ENCODE results near the gene TTLL11.

The TTLL11 gene

GRCh38 chr9:121773954-121774714 lies 319.0 kb downstream of the TTLL11 start:
- TF ChIP-seq CTCF (conservative IDR thresholded peaks at IDR 0.05; ENCODE audit: low read depth): no peak
- ChIA-PET POLR2A (ENCODE audit: low non-redundant PET) (no interaction called here), CTCF (no interaction called here)
- no peak for DNase-seq (ENCODE audit: low spot score)
- 0 out of 2 replicates have a peak overlapping the region, but pooled peaks have one; percentile 1 for H3K27ac ChIP-seq

GRCh38 chr9:121773286-121773953 lies 319.7 kb downstream of the TTLL11 start:
- ChIA-PET CTCF (no interaction called here), POLR2A (ENCODE audit: low non-redundant PET) (no interaction called here)
- no peak for DNase-seq (ENCODE audit: low spot score)
- H3K27ac ChIP-seq: no peak overlapping the region
- no peak for TF ChIP-seq CTCF (conservative IDR thresholded peaks at IDR 0.05; ENCODE audit: low read depth)

DNA sequence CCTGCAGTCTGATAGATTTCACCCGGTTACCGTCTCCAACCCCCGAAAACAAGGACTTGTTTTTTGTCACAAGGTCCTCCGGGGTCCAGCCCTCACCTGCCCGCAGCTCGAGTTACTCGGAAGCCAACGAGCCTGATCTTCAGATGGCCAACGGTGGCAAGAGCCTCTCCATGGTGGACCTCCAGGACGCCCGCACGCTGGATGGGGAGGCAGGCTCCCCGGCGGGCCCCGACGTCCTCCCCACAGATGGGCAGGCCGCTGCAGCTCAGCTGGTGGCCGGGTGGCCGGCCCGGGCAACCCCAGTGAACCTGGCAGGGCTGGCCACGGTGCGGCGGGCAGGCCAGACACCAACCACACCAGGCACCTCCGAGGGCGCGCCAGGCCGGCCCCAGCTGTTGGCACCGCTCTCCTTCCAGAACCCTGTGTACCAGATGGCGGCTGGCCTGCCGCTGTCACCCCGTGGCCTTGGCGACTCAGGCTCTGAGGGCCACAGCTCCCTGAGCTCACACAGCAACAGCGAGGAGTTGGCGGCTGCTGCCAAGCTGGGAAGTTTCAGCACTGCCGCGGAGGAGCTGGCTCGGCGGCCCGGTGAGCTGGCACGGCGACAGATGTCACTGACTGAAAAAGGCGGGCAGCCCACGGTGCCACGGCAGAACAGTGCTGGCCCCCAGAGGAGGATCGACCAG lies 320.4 kb downstream of the TTLL11 start:
- peak overlapping the region; percentile 8; the same call in 1 of the 2 replicates for H3K27ac ChIP-seq
- POLR2A ChIA-PET (ENCODE audit: low non-redundant PET): no interaction called here
- DNase-seq (ENCODE audit: low spot score): no peak
- CTCF ChIA-PET: interaction anchor here (1.1 kb wide), 1 partner anchor 88 kb away, joined by 4 read pairs; no protein-coding TSS in a partner anchor
- no peak for TF ChIP-seq CTCF (conservative IDR thresholded peaks at IDR 0.05; ENCODE audit: low read depth)

All from RWPE1 (cell line).